Neural cell (in vitro differentiated cells): Measurements from ENCODE around the gene CPPED1.

Experiments used
- MXI1 ChIP-seq: fragments of 450-650 bp; conservative IDR thresholded peaks from 2 replicates; pipeline ENCODE4 v1.6.1; 2014; ENCODE audit warnings: antibody characterized with exemption, mild to moderate bottlenecking; ENCODE audit not compliant: poor library complexity, severe bottlenecking
- POLR2AphosphoS5 ChIP-seq: IDR thresholded peaks from 2 replicates; pipeline ENCODE4 v1.6.1; 2012
- SMC3 ChIP-seq: fragments of 450-650 bp; conservative IDR thresholded peaks from 2 replicates; pipeline ENCODE4 v1.6.1; 2014; ENCODE audit warnings: antibody characterized with exemption, mild to moderate bottlenecking, moderate library complexity; ENCODE audit not compliant: poor library complexity
- TAF1 ChIP-seq: IDR thresholded peaks from 2 replicates; pipeline ENCODE4 v1.6.1; 2012; ENCODE audit warnings: low read depth
- TF ChIP-seq, protein P1 (sequence below): fragments of 450-650 bp; IDR thresholded peaks from 2 replicates; pipeline ENCODE4 v1.5.1; 2014; ENCODE audit warnings: antibody characterized with exemption, mild to moderate bottlenecking, moderate library complexity; ENCODE audit not compliant: poor library complexity, severe bottlenecking

DNA sequence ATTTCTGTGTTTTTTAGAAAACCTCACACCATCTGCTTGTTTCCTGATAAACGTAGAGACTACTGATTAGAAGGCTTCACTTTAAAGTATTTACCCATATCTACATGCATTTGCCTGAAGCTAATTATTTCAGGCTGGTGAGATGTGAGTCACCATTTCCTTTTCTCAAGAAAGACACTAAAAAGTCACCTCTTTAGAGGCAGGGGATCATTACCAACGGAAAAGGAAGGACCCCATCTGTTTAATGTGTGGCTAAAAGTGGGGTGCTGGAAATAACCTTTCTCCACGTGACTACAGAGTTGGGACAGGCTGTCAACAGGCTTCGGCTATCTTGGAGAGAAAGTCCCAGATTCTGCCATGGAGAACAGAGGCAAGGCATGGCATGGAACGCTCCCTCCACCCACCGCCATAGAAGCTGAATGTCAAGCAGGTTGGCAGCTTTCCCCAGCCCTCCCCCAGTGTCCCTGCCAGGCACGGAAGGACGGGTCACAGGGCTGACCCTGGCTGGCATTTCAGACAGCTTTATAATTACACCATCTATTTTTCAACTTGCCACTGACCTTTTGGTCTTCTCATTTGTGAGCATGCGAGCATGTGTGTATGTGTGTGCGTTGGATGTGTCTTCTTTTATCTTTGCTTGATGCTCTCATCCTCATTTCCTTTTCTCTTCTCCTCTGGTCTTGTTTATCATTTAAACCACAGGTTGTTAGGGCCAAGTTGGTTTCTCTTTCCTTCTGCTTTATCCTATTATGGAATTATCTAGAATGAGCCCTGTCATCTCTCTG, 157.0 kb downstream of the CPPED1 start:
- TF ChIP-seq, protein P1, sequence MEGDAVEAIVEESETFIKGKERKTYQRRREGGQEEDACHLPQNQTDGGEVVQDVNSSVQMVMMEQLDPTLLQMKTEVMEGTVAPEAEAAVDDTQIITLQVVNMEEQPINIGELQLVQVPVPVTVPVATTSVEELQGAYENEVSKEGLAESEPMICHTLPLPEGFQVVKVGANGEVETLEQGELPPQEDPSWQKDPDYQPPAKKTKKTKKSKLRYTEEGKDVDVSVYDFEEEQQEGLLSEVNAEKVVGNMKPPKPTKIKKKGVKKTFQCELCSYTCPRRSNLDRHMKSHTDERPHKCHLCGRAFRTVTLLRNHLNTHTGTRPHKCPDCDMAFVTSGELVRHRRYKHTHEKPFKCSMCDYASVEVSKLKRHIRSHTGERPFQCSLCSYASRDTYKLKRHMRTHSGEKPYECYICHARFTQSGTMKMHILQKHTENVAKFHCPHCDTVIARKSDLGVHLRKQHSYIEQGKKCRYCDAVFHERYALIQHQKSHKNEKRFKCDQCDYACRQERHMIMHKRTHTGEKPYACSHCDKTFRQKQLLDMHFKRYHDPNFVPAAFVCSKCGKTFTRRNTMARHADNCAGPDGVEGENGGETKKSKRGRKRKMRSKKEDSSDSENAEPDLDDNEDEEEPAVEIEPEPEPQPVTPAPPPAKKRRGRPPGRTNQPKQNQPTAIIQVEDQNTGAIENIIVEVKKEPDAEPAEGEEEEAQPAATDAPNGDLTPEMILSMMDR = no peak
- TF ChIP-seq TAF1 = no peak
- no peak for TF ChIP-seq POLR2AphosphoS5
- no peak for TF ChIP-seq SMC3
- no peak for TF ChIP-seq MXI1
